ENCODE results near the gene FAM53C.

Gene FAM53C

DNA sequence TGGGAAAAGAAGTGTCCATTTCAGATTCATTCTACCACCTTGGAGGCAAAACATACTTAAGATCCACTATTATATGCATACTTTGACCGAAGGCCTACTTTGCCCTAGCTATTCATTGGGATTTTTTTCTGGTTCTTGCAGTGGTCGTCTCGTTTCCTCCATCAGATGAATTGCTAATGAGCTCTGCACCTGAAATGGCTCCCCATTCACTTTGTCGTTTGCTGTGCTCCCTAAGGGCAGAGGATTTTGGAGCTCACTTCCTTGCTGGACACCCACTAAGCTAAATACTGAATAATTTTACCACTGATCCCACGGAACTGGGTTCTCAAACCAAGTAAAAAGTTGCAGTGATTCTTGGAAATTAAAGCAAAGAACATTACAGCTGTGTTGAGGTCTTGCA is 16.3 kb downstream of the FAM53C start:
- Mint-ChIP-seq H3K36me3 (ENCODE audit: insufficient read depth) (peaks cover 32% of the 10 kb centered on the region), H3K9me3 (peaks cover 0 to 2% of the 10 kb centered on the region in 2 donors), H3K27me3 (no peaks in the 10 kb centered on the region), H3K27ac (peak overlapping the region; percentile 94 to 97), H3K4me3 (peak overlapping the region; percentile 95 to 99), H3K4me1 (ENCODE audit: low read depth in 2 of 2) (peaks cover 29 to 35% of the 10 kb centered on the region in 2 donors)
- no peak for DNase-seq
- no peak for ATAC-seq (replicated peaks)

DNA sequence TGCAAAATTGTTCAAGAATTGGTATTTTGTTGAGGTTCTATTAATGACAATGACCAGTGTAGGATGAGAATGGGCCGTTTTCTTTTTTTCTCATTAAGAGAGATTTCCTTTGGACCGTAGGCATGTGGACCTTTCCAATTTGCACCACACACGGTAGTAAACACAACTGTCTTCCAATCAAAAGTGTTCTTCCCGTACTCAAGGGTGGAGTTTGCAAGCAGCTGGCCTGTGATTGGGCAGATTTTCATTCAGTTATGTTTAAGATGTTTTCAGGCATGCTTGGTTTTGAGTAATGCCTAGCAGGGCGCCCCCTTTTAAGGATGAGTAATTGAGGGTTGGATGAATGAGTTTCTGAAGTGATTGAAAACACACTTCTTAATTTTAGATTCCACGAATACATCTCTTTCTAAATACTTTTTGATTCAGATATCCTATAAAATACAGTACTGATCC is 16.9 kb downstream of the FAM53C start:
- peaks cover 31% of the 10 kb centered on the region for H3K36me3 Mint-ChIP-seq (ENCODE audit: insufficient read depth)
- H3K27me3 Mint-ChIP-seq = no peaks in the 10 kb centered on the region
- DNase-seq = peak; percentile 25 to 43 (median 42)
- peaks cover 0 to 2% of the 10 kb centered on the region in 2 donors for H3K9me3 Mint-ChIP-seq
- peak overlapping the region in 1 of 2 donors; percentile 94 for H3K27ac Mint-ChIP-seq
- peak; percentile 31 for ATAC-seq (replicated peaks)
- peaks cover 33 to 35% of the 10 kb centered on the region in 2 donors for H3K4me1 Mint-ChIP-seq (ENCODE audit: low read depth in 2 of 2)
- peak overlapping the region; percentile 95 to 99 for H3K4me3 Mint-ChIP-seq

GRCh38 chr5:138359621-138360020 is 21.6 kb downstream of the FAM53C start:
- no peaks in the 10 kb centered on the region for H3K27me3 Mint-ChIP-seq
- H3K27ac Mint-ChIP-seq = peak overlapping the region in 1 of 2 donors; percentile 62
- DNase-seq (no peak), ATAC-seq (replicated peaks) (no peak)
- H3K9me3 Mint-ChIP-seq = no peaks in the 10 kb centered on the region
- peaks cover 30 to 38% of the 10 kb centered on the region in 2 donors for H3K4me1 Mint-ChIP-seq (ENCODE audit: low read depth in 2 of 2)
- H3K4me3 Mint-ChIP-seq = no peak overlapping the region
- peaks cover 23% of the 10 kb centered on the region for H3K36me3 Mint-ChIP-seq (ENCODE audit: insufficient read depth)

DNA sequence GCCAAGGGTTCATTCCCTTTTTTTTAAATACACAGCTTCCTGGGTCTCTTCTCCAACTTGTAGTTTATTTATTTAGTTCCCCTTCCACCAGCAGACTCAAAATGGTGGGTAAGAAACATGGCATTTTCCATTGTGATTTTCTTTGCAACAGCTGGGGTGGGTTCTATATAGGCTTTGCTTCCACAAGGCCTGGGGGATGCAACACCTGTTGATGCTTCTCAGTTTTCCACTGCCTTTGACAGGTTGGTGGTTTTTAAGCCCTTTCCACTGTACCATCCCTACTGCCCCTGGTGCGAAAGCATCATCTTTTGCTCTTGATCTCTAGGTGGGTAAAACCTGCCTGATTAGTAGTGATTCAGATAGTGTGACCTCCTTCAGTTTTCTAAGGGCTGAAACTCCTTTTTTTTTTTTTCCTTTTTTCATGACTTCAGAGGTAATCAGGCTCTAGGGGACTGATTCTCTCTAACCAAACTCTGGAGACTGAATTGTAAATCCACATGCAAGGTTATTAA is 22.9 kb downstream of the FAM53C start:
- peaks cover 23% of the 10 kb centered on the region for H3K36me3 Mint-ChIP-seq (ENCODE audit: insufficient read depth)
- DNase-seq (no peak), ATAC-seq (replicated peaks) (no peak)
- H3K27me3 Mint-ChIP-seq = no peaks in the 10 kb centered on the region
- peak overlapping the region in 1 of 2 donors; percentile 52 for H3K4me3 Mint-ChIP-seq
- peak overlapping the region in 1 of 2 donors; percentile 26 for H3K27ac Mint-ChIP-seq
- H3K9me3 Mint-ChIP-seq = no peaks in the 10 kb centered on the region
- H3K4me1 Mint-ChIP-seq (ENCODE audit: low read depth in 2 of 2) = peaks cover 21 to 27% of the 10 kb centered on the region in 2 donors

GRCh38 chr5:138364576-138364975 is 26.5 kb downstream of the FAM53C start:
- Mint-ChIP-seq H3K27me3 (no peaks in the 10 kb centered on the region), H3K4me1 (ENCODE audit: low read depth in 2 of 2) (peaks cover 35 to 52% of the 10 kb centered on the region in 2 donors), H3K27ac (no peak overlapping the region), H3K36me3 (ENCODE audit: insufficient read depth) (peaks cover 14% of the 10 kb centered on the region), H3K4me3 (peak overlapping the region in 1 of 2 donors; percentile 25), H3K9me3 (no peaks in the 10 kb centered on the region)
- no peak for DNase-seq
- ATAC-seq (replicated peaks) = no peak

GRCh38 chr5:138366632-138367382 is 28.7 kb downstream of the FAM53C start:
- Mint-ChIP-seq H3K27ac (peak overlapping the region in 1 of 2 donors; percentile 25), H3K4me3 (peak overlapping the region in 1 of 2 donors; percentile 3), H3K36me3 (ENCODE audit: insufficient read depth) (peaks cover 11% of the 10 kb centered on the region), H3K27me3 (no peaks in the 10 kb centered on the region), H3K4me1 (ENCODE audit: low read depth in 2 of 2) (peaks cover 28 to 43% of the 10 kb centered on the region in 2 donors), H3K9me3 (no peaks in the 10 kb centered on the region)
- ATAC-seq (replicated peaks) (no peak), DNase-seq (no peak)

- ATAC-seq (replicated peaks) (no peak), DNase-seq (no peak)
- H3K4me3 Mint-ChIP-seq = no peak overlapping the region
- peaks cover 25 to 44% of the 10 kb centered on the region in 2 donors for H3K4me1 Mint-ChIP-seq (ENCODE audit: low read depth in 2 of 2)
- peak overlapping the region in 1 of 2 donors; percentile 21 for H3K27ac Mint-ChIP-seq
- H3K9me3 Mint-ChIP-seq = no peaks in the 10 kb centered on the region
- H3K36me3 Mint-ChIP-seq (ENCODE audit: insufficient read depth) = peaks cover 17% of the 10 kb centered on the region
- H3K27me3 Mint-ChIP-seq = no peaks in the 10 kb centered on the region
Observed at GRCh38 chr5:138369261-138369660, 31.2 kb downstream of the FAM53C start.

- Mint-ChIP-seq H3K36me3 (ENCODE audit: insufficient read depth) (peaks cover 22% of the 10 kb centered on the region), H3K4me1 (ENCODE audit: low read depth in 2 of 2) (peaks cover 24 to 42% of the 10 kb centered on the region in 2 donors), H3K27me3 (no peaks in the 10 kb centered on the region), H3K9me3 (no peaks in the 10 kb centered on the region), H3K27ac (peak overlapping the region in 1 of 2 donors; percentile 21), H3K4me3 (no peak overlapping the region)
- ATAC-seq (replicated peaks) (no peak), DNase-seq (no peak)
Observed at GRCh38 chr5:138369706-138370105, 31.6 kb downstream of the FAM53C start.

DNA sequence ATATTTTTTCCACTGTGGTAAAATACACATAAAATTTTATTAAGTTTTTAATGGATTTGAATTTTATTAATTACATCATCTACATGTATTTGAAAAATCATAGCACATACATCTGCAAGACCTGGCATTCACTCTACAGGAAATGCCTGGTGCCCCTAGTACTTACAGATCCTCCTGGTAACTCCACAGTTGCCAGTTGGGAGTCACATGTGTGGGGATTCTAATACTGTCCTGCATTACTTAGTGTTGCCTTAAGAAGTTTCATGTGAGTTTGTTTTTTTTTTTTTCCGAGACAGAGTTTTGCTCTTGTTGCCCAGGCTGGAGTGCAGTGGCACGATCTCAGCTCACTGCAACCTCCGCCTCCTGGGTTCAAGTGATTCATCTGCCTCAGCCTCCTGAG is 32.5 kb downstream of the FAM53C start:
- no peak for ATAC-seq (replicated peaks)
- no peaks in the 10 kb centered on the region for H3K27me3 Mint-ChIP-seq
- no peak overlapping the region for H3K4me3 Mint-ChIP-seq
- peaks cover 24 to 42% of the 10 kb centered on the region in 2 donors for H3K4me1 Mint-ChIP-seq (ENCODE audit: low read depth in 2 of 2)
- H3K9me3 Mint-ChIP-seq = no peaks in the 10 kb centered on the region
- no peak for DNase-seq
- peak overlapping the region in 1 of 2 donors; percentile 62 for H3K27ac Mint-ChIP-seq
- peaks cover 30% of the 10 kb centered on the region for H3K36me3 Mint-ChIP-seq (ENCODE audit: insufficient read depth)

DNA sequence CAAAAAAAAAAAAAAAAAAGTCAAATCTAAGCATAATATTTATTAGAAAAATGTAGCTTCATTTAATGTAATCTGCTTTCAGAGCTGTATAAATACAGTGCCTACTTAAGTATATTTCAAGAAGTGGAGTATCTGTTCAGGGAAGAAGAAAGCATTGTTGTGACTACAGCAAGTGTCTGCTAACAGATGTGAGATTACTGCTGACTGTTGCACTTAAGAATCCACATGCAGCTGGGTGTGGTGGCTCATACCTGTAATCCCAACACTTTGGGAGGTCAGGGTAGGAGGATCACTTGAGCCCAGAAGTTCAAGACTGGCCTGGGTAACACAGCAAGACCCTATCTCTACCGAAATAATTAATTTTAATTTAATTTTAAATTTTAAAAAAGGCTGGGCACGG is 33.4 kb downstream of the FAM53C start:
- DNase-seq (no peak), ATAC-seq (replicated peaks) (no peak)
- Mint-ChIP-seq H3K27ac (peak overlapping the region in 1 of 2 donors; percentile 62), H3K36me3 (ENCODE audit: insufficient read depth) (peaks cover 39% of the 10 kb centered on the region), H3K4me3 (no peak overlapping the region), H3K9me3 (no peaks in the 10 kb centered on the region), H3K27me3 (no peaks in the 10 kb centered on the region), H3K4me1 (ENCODE audit: low read depth in 2 of 2) (peaks cover 21 to 35% of the 10 kb centered on the region in 2 donors)

DNA sequence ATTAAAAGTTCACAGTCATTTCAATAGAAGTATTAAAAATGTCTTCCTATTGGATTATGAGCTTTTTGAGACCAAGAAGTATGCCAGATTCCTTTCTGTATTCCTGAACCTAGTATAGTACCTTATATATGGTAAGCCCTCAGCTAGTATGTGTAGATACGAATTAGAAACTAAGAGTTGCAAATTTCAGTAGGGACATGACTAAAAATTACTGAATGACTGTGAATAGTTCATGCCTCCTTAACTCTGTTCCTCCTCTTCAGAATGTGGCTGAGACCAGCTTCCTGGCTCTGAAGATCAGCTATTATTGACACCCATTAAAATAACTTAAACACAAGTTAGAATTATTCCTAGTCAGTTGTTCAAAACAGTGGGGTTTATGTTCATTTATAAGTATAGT is 34.2 kb downstream of the FAM53C start:
- peak overlapping the region in 1 of 2 donors; percentile 22 for H3K27ac Mint-ChIP-seq
- no peaks in the 10 kb centered on the region for H3K9me3 Mint-ChIP-seq
- H3K27me3 Mint-ChIP-seq = no peaks in the 10 kb centered on the region
- DNase-seq (no peak), ATAC-seq (replicated peaks) (no peak)
- H3K4me1 Mint-ChIP-seq (ENCODE audit: low read depth in 2 of 2) = peaks cover 16 to 28% of the 10 kb centered on the region in 2 donors
- peaks cover 47% of the 10 kb centered on the region for H3K36me3 Mint-ChIP-seq (ENCODE audit: insufficient read depth)
- H3K4me3 Mint-ChIP-seq = no peak overlapping the region

DNA sequence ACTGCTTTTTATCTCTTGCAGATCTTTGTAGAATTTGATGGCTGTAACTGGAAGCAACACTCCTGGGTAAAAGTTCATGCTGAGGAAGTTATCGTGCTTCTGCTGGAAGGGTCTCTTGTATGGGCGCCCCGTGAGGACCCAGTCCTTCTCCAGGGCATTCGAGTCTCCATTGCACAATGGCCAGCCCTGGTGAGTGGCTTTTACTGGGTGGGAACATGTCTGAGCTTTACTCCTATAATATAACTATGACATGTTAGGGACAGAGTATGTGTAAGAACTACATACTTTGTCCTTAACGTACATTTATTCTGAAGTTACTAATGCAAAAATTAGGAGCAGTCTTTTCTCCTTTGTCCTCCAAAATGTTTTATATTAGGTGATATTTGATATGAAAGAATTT is 34.6 kb downstream of the FAM53C start:
- no peaks in the 10 kb centered on the region for H3K27me3 Mint-ChIP-seq
- peaks cover 48% of the 10 kb centered on the region for H3K36me3 Mint-ChIP-seq (ENCODE audit: insufficient read depth)
- no peak for DNase-seq
- H3K9me3 Mint-ChIP-seq = no peaks in the 10 kb centered on the region
- ATAC-seq (replicated peaks) = no peak
- peak overlapping the region in 1 of 2 donors; percentile 22 for H3K27ac Mint-ChIP-seq
- peaks cover 16 to 28% of the 10 kb centered on the region in 2 donors for H3K4me1 Mint-ChIP-seq (ENCODE audit: low read depth in 2 of 2)
- no peak overlapping the region for H3K4me3 Mint-ChIP-seq

DNA sequence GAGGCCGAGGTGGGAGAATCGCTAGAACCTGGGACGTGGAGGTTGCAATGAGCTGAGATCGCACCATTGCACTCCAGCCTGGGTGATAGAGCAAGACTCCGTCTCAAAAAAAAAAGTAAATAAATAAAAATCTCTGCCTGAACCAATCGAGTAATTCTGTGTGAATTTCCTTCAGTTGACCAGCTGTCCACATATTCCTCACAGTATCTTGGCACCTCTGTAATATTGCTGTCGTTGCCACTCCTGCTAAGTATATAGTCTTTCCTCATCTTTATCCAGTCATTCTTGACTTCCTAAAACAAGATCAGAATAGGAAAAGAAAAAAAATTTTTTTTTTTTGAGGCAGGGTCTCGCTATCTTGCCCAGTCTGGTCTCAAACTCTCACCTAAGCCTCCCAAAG is 44.3 kb downstream of the FAM53C start:
- Mint-ChIP-seq H3K4me1 (ENCODE audit: low read depth in 2 of 2) (no peaks in the 10 kb centered on the region), H3K27ac (no peak overlapping the region), H3K4me3 (no peak overlapping the region), H3K9me3 (no peaks in the 10 kb centered on the region), H3K36me3 (ENCODE audit: insufficient read depth) (peaks cover 77% of the 10 kb centered on the region), H3K27me3 (no peaks in the 10 kb centered on the region)
- ATAC-seq (replicated peaks) (no peak), DNase-seq (no peak)

- Mint-ChIP-seq H3K4me3 (no peak overlapping the region), H3K27me3 (no peaks in the 10 kb centered on the region), H3K36me3 (ENCODE audit: insufficient read depth) (peaks cover 67% of the 10 kb centered on the region), H3K27ac (peak overlapping the region in 1 of 2 donors; percentile 16), H3K4me1 (ENCODE audit: low read depth in 2 of 2) (no peaks in the 10 kb centered on the region), H3K9me3 (no peaks in the 10 kb centered on the region)
- ATAC-seq (replicated peaks) (no peak), DNase-seq (no peak)
Observed at GRCh38 chr5:138385660-138386059, 47.6 kb downstream of the FAM53C start.

Data from effector memory CD8-positive, alpha-beta T cell (primary cell).